HCT116 (cell line): ENCODE measurements around the gene L1CAM. TPM values are rescaled to one million over a fixed set of nuclear protein-coding genes. Genes with fewer than 3 reads are reported as not detected.

ENCODE experiments used
- ATAC-seq: fragments of 200-7000 bp; cut with Tn5 transposase; 2 replicates; pipeline ENCODE4 v1.9.1; 2020; ENCODE audit warnings: mild to moderate bottlenecking, moderate library complexity
- BruUV-seq: library from RNA; stranded (reverse); fragments of 400-500 nt; replicated peaks from 2 replicates; lab custom pipeline; 2021; lab: Mats Ljungman, UMichigan
- CTCF ChIA-PET: fragments of 300-600 bp; sonication (Branson Sonifier 250); formaldehyde crosslinking; loops from one replicate; lab custom pipeline; 2021; ENCODE audit warnings: antibody characterized with exemption; lab: Charles Lee
- POLR2A ChIA-PET: fragments of 300-600, 350-600 bp; sonication (Branson Sonifier 250); formaldehyde crosslinking; loops from one replicate; lab custom pipeline; 2021; ENCODE audit warnings: antibody characterized with exemption; lab: Charles Lee
- RAD21 ChIA-PET, 2 experiments: fragments of 300-600 bp; sonication (Branson Sonifier 250); formaldehyde crosslinking; loops; one replicate each; lab custom pipeline; 2023; ENCODE audit warnings: low total read pairs in 2 of 2; ENCODE audit not compliant: uncharacterized antibody in 2 of 2, unreplicated experiment in 2 of 2, low non-redundant PET in 1 of 2; lab: Charles Lee
- DNase-seq: peaks from one replicate; pipeline ENCODE4 v3.0.0-alpha.2; 2010; ENCODE audit warnings: low read depth, low spot score
- H2AFZ ChIP-seq: fragments of 200-600 bp; shearing (Covaris generic), sonication (generic); 2 replicates; pipeline ENCODE4 v1.6.1; 2017; ENCODE audit warnings: low read depth, mixed run types, mixed read lengths, antibody characterized with exemption, low read length; ENCODE audit not compliant: poor library complexity, severe bottlenecking
- H3K27ac ChIP-seq: 2 replicates; pipeline ENCODE4 v1.5.1; 2012; ENCODE audit warnings: low read depth, low read length
- H3K27me3 ChIP-seq: fragments of 200-600 bp; sonication (generic); 2 replicates; pipeline ENCODE4 v1.6.1; 2016; ENCODE audit warnings: mixed run types, low read length, mixed read lengths; ENCODE audit not compliant: insufficient read depth
- H3K36me3 ChIP-seq, 2 experiments: fragments of 200-500 bp in 1 of 2; fragments of 200-600 bp in 1 of 2; sonication (Bioruptor generic) in 1 of 2; sonication (generic) in 1 of 2; 2 replicates each; pipeline versions ENCODE4 v1.5.1 to v1.6.1; 2014 to 2016; ENCODE audit warnings: low read length in 2 of 2, inconsistent platforms in 1 of 2, mixed read lengths in 1 of 2, mixed run types in 1 of 2; ENCODE audit not compliant: insufficient read depth in 2 of 2, control insufficient read depth in 1 of 2
- H3K4me1 ChIP-seq, 2 experiments: fragments of 200-600 bp in 1 of 2; sonication (generic) in 1 of 2; 2 replicates each; pipeline versions ENCODE4 v1.5.1 to v1.6.1; 2012 to 2017; ENCODE audit warnings: low read length in 2 of 2, inconsistent platforms in 1 of 2, mild to moderate bottlenecking in 1 of 2, mixed read lengths in 1 of 2, mixed run types in 1 of 2, moderate library complexity in 1 of 2; ENCODE audit not compliant: insufficient read depth in 2 of 2, control insufficient read depth in 1 of 2
- H3K4me2 ChIP-seq: fragments of 200-600 bp; sonication (generic); 2 replicates; pipeline ENCODE4 v1.6.1; 2017; ENCODE audit warnings: mixed run types, low read length, mixed read lengths
- H3K4me3 ChIP-seq, 2 experiments: fragments of 200-600 bp in 1 of 2; sonication (generic) in 1 of 2; replicated peaks in 1 of 2; 2 replicates each; pipeline ENCODE4 v1.5.1; 2011 to 2016; ENCODE audit warnings: low read length in 2 of 2, control low read depth in 1 of 2, low read depth in 1 of 2, mild to moderate bottlenecking in 1 of 2, mixed read lengths in 1 of 2, mixed run types in 1 of 2
- H3K79me2 ChIP-seq: fragments of 200-600 bp; sonication (generic); 2 replicates; pipeline ENCODE4 v1.6.1; 2017; ENCODE audit warnings: mild to moderate bottlenecking, mixed run types, low read length, moderate library complexity, mixed read lengths; ENCODE audit not compliant: insufficient read depth
- H3K9ac ChIP-seq: fragments of 200-600 bp; sonication (generic); 2 replicates; pipeline ENCODE4 v1.6.1; 2016; ENCODE audit warnings: low read length, mixed read lengths
- H3K9me2 ChIP-seq: fragments of 200-600 bp; sonication (generic), shearing (Covaris generic); 2 replicates; pipeline ENCODE4 v1.6.1; 2017; ENCODE audit warnings: mixed run types, mild to moderate bottlenecking, moderate library complexity; ENCODE audit not compliant: insufficient read depth
- H3K9me3 ChIP-seq, 2 experiments: fragments of 200-500 bp in 1 of 2; fragments of 200-600 bp in 1 of 2; sonication (Bioruptor generic) in 1 of 2; sonication (generic) in 1 of 2; 2 replicates each; pipeline ENCODE4 v1.6.1; 2014 to 2017; ENCODE audit warnings: low read length in 2 of 2, mixed read lengths in 2 of 2, inconsistent platforms in 1 of 2, low read depth in 1 of 2, mild to moderate bottlenecking in 1 of 2, mixed run types in 1 of 2, moderate library complexity in 1 of 2; ENCODE audit not compliant: control insufficient read depth in 1 of 2, insufficient read depth in 1 of 2
- H4K20me1 ChIP-seq: fragments of 200-600 bp; sonication (generic), shearing (Covaris generic); 2 replicates; pipeline ENCODE4 v1.6.1; 2017; ENCODE audit warnings: mixed run types, mild to moderate bottlenecking, moderate library complexity; ENCODE audit not compliant: insufficient read depth
- EZH2 ChIP-seq: fragments of 200-600 bp; sonication (generic); IDR thresholded peaks from 2 replicates; pipeline ENCODE4 v1.6.1; 2017; ENCODE audit warnings: antibody characterized with exemption, mixed run types
- FOSL1 ChIP-seq: IDR thresholded peaks from 2 replicates; pipeline ENCODE4 v1.6.1; 2012; ENCODE audit warnings: low read depth
- POLR2A ChIP-seq: IDR thresholded peaks from 2 replicates; pipeline ENCODE4 v1.7.0; 2011; ENCODE audit warnings: borderline replicate concordance; ENCODE audit not compliant: insufficient read depth, insufficient read length; ENCODE audit errors: extremely low read depth
- SRF ChIP-seq: IDR thresholded peaks from 2 replicates; pipeline ENCODE4 v1.6.1; 2012; ENCODE audit warnings: low read depth
- TCF7L2 ChIP-seq: IDR thresholded peaks from 2 replicates; pipeline ENCODE4 v1.7.0; 2011; ENCODE audit warnings: borderline replicate concordance, inconsistent platforms; ENCODE audit not compliant: insufficient read depth, insufficient read length; ENCODE audit errors: extremely low read depth
- ZFX ChIP-seq: fragments of 450-650 bp; IDR thresholded peaks from 2 replicates; pipeline ENCODE4 v1.6.1; 2017
- intact Hi-C: fragments of 100-400 bp; cut with micrococcal nuclease; formaldehyde crosslinking; loops from 2 replicates; pipeline ENCODE4 v1.10.0; 2022
- total RNA-seq: library from RNA; stranded (reverse); gene quantifications from one replicate; pipeline ENCODE4 v1.2.1, GENCODE V29; 2021; ENCODE audit not compliant: unreplicated experiment
- TF ChIP-seq, protein P1 (sequence below), 3 experiments: fragments of 200-600 bp in 1 of 3; sonication (generic) in 1 of 3; IDR thresholded peaks in 2 of 3; conservative IDR thresholded peaks in 1 of 3; 2 replicates each; pipeline ENCODE4 v1.5.1; 2012 to 2017; ENCODE audit warnings: low read depth in 2 of 3, low read length in 2 of 3, antibody characterized with exemption in 1 of 3, borderline replicate concordance in 1 of 3, control low read depth in 1 of 3, mild to moderate bottlenecking in 1 of 3, mixed read lengths in 1 of 3, mixed run types in 1 of 3, moderate library complexity in 1 of 3; ENCODE audit not compliant: insufficient read depth in 1 of 3
- TF ChIP-seq, protein P2 (sequence below): IDR thresholded peaks from 2 replicates; pipeline ENCODE4 v1.6.1; 2012

Gene L1CAM
- total RNA-seq, 1 experiment from 2014 or later, result 14.8 TPM

DNA sequence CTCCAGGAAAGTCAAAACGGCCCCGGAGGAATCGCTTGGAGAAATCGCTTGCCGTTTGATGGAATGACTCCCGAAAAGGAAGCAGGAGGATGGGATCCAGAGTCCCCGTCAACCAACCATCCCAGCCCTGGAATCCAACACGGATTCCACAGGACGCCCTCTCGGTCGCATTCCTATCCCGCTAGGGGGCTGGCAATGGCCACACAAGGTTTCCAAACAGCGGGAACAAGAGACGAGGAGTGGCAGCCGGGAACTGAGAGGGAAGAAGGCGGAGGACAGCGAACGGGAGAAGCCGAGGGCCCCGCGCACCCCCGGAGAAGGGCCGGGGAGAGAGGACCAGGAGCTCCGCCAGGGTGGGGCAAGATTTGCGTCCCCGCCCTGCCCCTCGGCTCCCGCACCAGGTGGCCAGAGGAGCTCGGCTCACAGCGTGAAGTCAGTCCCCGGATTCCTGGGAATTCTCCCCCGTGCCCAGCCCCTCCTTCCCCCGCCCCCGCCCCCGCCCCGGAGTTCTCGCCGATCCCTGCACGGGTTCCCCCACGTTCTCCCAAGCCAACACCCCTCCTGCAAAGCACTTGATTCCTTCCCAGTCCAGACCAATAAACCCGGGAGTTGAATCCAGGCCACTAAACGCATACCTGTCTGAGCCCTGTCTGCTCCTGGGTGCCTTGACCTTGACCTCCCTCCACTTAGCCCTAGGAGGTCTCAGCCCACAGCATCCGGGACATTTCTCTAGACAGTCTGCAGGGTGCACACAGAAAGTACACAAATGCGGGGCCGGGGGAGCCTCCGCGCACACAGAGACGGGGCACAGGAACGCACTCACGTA is 57.0 kb downstream of the L1CAM start:
- Histone ChIP-seq H4K20me1 (no peaks in the 10 kb centered on the region), H3K27me3 (no peaks in the 10 kb centered on the region), H3K36me3 (no peaks in the 10 kb centered on the region), H3K4me3 (peak overlapping the region in 1 of 2 experiments; percentile 42; a peak in 2 of 4 replicates), H3K4me2 (peak overlapping the region; percentile 63), H3K27ac (no peak overlapping the region), H3K4me1 (peaks cover 0 to 13% of the 10 kb centered on the region in 2 experiments; a peak in 2 of 4 replicates), H3K9ac (no peak overlapping the region), H3K9me2 (no peaks in the 10 kb centered on the region), H3K9me3 (no peaks in the 10 kb centered on the region), H2AFZ (no peak overlapping the region), H3K79me2 (no peaks in the 10 kb centered on the region)
- ChIA-PET CTCF (no interaction called here), RAD21 (no interaction called here), POLR2A (no interaction called here)
- intact Hi-C loops, result no loop called here
- BruUV-seq, result no TSS peak
- TF ChIP-seq, protein P1, sequence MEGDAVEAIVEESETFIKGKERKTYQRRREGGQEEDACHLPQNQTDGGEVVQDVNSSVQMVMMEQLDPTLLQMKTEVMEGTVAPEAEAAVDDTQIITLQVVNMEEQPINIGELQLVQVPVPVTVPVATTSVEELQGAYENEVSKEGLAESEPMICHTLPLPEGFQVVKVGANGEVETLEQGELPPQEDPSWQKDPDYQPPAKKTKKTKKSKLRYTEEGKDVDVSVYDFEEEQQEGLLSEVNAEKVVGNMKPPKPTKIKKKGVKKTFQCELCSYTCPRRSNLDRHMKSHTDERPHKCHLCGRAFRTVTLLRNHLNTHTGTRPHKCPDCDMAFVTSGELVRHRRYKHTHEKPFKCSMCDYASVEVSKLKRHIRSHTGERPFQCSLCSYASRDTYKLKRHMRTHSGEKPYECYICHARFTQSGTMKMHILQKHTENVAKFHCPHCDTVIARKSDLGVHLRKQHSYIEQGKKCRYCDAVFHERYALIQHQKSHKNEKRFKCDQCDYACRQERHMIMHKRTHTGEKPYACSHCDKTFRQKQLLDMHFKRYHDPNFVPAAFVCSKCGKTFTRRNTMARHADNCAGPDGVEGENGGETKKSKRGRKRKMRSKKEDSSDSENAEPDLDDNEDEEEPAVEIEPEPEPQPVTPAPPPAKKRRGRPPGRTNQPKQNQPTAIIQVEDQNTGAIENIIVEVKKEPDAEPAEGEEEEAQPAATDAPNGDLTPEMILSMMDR (IDR thresholded peaks at IDR 0.05 in 2 of 3, conservative IDR thresholded peaks at IDR 0.05 in 1 of 3; ENCODE audit: borderline replicate concordance in 1 of 3, insufficient read depth in 1 of 3, low read depth in 2 of 3, low read length in 2 of 3), result 0 out of 6 replicates have a peak, but pooled peaks of 1 of the 3 experiments have one; percentile 9
- TF ChIP-seq EZH2 (no peak), ZFX (no peak), SRF (no peak)
- TF ChIP-seq, protein P2, sequence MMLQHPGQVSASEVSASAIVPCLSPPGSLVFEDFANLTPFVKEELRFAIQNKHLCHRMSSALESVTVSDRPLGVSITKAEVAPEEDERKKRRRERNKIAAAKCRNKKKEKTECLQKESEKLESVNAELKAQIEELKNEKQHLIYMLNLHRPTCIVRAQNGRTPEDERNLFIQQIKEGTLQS, result no peak
- DNase-seq (no peak), ATAC-seq (peak; percentile 72)

- peak overlapping the region in 1 of 2 experiments; percentile 42; a peak in 1 of 4 replicates for H3K4me3 ChIP-seq
- no peaks in the 10 kb centered on the region for H4K20me1 ChIP-seq
- RAD21 ChIA-PET, result no interaction called here
- H3K36me3 ChIP-seq, result no peaks in the 10 kb centered on the region
- peaks cover 0 to 13% of the 10 kb centered on the region in 2 experiments; a peak in 2 of 4 replicates for H3K4me1 ChIP-seq
- no peaks in the 10 kb centered on the region for H3K9me3 ChIP-seq
- POLR2A ChIA-PET, result no interaction called here
- no peaks in the 10 kb centered on the region for H3K79me2 ChIP-seq
- intact Hi-C loops, result no loop called here
- no peak for DNase-seq
- H3K4me2 ChIP-seq, result peak overlapping the region; percentile 63
- ATAC-seq, result peak; percentile 15; the same call in 1 of the 2 replicates
- no peak for TF ChIP-seq FOSL1
- no peak for TF ChIP-seq ZFX
- TF ChIP-seq POLR2A, result no peak
- no peak for TF ChIP-seq TCF7L2
- CTCF ChIA-PET, result no interaction called here
- BruUV-seq, result no TSS peak
- H3K9me2 ChIP-seq, result no peaks in the 10 kb centered on the region
- no peak overlapping the region for H2AFZ ChIP-seq
- H3K27me3 ChIP-seq, result no peaks in the 10 kb centered on the region
- H3K27ac ChIP-seq, result no peak overlapping the region
- H3K9ac ChIP-seq, result no peak overlapping the region
Observed at GRCh38 chrX:153828308-153828707, 57.7 kb downstream of the L1CAM start.
